ENCODE results near the gene PHF20.

- TF ChIP-seq E2F4 (CRISPR knock-in tag; IDR thresholded peaks at IDR 0.05; ENCODE audit: borderline replicate concordance, low read depth) (no peak), CTCF (IDR thresholded peaks at IDR 0.05) (no peak), CREM (CRISPR knock-in tag; IDR thresholded peaks at IDR 0.05) (no peak), IRF1 (CRISPR knock-in tag; IDR thresholded peaks at IDR 0.05) (no peak), NR3C1 (CRISPR knock-in tag; conservative IDR thresholded peaks at IDR 0.05; ENCODE audit: low read depth) (no peak), ZNF416 (CRISPR knock-in tag; IDR thresholded peaks at IDR 0.05) (no peak), JUN (CRISPR knock-in tag; IDR thresholded peaks at IDR 0.05) (no peak), ZNF121 (CRISPR knock-in tag; IDR thresholded peaks at IDR 0.05) (no peak), NR1H2 (CRISPR knock-in tag; IDR thresholded peaks at IDR 0.05) (no peak), ZNF423 (CRISPR knock-in tag; IDR thresholded peaks at IDR 0.05) (no peak), ELF4 (CRISPR knock-in tag; IDR thresholded peaks at IDR 0.05; ENCODE audit: low read depth) (no peak), AFF4 (CRISPR knock-in tag; IDR thresholded peaks at IDR 0.05; ENCODE audit: borderline replicate concordance) (no peak), ZNF263 (CRISPR knock-in tag; IDR thresholded peaks at IDR 0.05; ENCODE audit: low read depth) (no peak)
Observed at GRCh38 chr20:35842361-35842760, 70.5 kb downstream of the PHF20 start.
